Measurements from ENCODE around the gene DYNLT2B. TPM values are rescaled to one million over a fixed set of nuclear protein-coding genes. Genes with fewer than 3 reads are reported as not detected.

The DYNLT2B gene
- total RNA-seq, 1 donor from 2014 or later, result 6.1 TPM

- intact Hi-C loops (cut with DNase I), result no loop called here
- Histone ChIP-seq H3K9me3 (no peaks in the 10 kb centered on the region), H3K36me3 (peaks cover 33% of the 10 kb centered on the region), H3K27me3 (ENCODE audit: low read depth) (no peaks in the 10 kb centered on the region), H3K4me3 (no peak overlapping the region), H3K27ac (peak overlapping the region; percentile 13), H3K4me1 (peaks cover 25% of the 10 kb centered on the region)
- ATAC-seq (peak in 1 of 2 donors; percentile 27), DNase-seq (no peak)
- TF ChIP-seq CTCF (IDR thresholded peaks at IDR 0.05), result no peak
These were observed 44.4 kb downstream of the DYNLT2B start for GRCh38 chr3:196273655-196274054.

DNA sequence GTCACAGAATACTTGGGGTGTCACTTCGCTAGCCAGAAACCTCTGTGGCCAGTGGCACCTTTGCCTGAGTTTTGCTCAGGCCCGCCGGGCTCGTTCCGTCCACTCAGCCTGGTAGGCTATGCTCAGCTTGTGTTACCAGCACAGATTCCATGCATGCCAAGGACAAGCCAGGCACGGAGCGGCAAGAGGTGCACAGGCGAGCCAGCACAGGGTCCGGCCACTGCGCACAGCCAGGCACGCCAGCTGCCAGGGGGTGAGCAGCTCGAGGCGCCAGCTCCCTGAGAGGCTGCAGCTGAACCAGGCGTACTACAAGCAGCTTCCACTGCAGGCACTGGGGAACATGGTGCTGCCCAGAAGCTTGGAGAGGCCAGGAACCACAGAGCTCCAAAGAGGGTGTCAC lies 45.2 kb downstream of the DYNLT2B start:
- peak in 1 of 2 donors; percentile 32 for ATAC-seq
- intact Hi-C loops (cut with DNase I), result no loop called here
- TF ChIP-seq CTCF (IDR thresholded peaks at IDR 0.05), result no peak
- H3K27me3 ChIP-seq (ENCODE audit: low read depth), result no peaks in the 10 kb centered on the region
- no peaks in the 10 kb centered on the region for H3K9me3 ChIP-seq
- peaks cover 42% of the 10 kb centered on the region for H3K36me3 ChIP-seq
- no peak for DNase-seq
- H3K4me1 ChIP-seq, result peaks cover 22% of the 10 kb centered on the region
- H3K4me3 ChIP-seq, result no peak overlapping the region
- H3K27ac ChIP-seq, result no peak overlapping the region

DNA sequence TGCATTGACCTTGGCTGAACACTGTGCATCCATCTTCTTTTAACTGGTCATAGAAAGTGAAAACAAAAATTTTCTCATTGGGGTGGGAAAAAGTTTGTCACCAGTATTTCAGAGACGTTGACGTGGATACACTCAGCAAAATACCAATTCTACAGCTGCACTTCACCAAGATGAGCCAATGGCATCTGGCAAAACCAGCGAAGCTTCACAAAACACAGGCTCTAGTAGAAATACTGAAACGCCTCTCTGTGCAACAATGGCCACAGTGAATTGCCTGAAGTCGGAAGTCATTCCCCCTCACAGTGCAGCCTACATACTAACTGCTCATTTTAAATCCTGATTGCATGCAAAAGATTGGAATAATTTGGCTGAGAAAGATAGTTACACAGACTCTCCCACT lies 47.5 kb downstream of the DYNLT2B start:
- Histone ChIP-seq H3K36me3 (peaks cover 65% of the 10 kb centered on the region), H3K9me3 (no peaks in the 10 kb centered on the region)

GRCh38 chr3:196268284-196269163 lies 49.5 kb downstream of the DYNLT2B start:
- no peak for TF ChIP-seq CTCF (IDR thresholded peaks at IDR 0.05)
- intact Hi-C loops (cut with DNase I), result no loop called here
- no peaks in the 10 kb centered on the region for H3K27me3 ChIP-seq (ENCODE audit: low read depth)
- H3K9me3 ChIP-seq, result no peaks in the 10 kb centered on the region
- ATAC-seq, result peak in 1 of 2 donors; percentile 66
- peaks cover 10% of the 10 kb centered on the region for H3K4me1 ChIP-seq
- H3K27ac ChIP-seq, result no peak overlapping the region
- H3K4me3 ChIP-seq, result no peak overlapping the region
- DNase-seq, result no peak
- peaks cover 85% of the 10 kb centered on the region for H3K36me3 ChIP-seq

More for the DNA sequence above, 47.5 kb downstream of the DYNLT2B start:
- Histone ChIP-seq H3K4me3 (no peak overlapping the region), H3K27ac (no peak overlapping the region), H3K27me3 (ENCODE audit: low read depth) (no peaks in the 10 kb centered on the region), H3K4me1 (peaks cover 22% of the 10 kb centered on the region)
- DNase-seq (no peak), ATAC-seq (no peak)
- intact Hi-C loops (cut with DNase I), result no loop called here
- no peak for TF ChIP-seq CTCF (IDR thresholded peaks at IDR 0.05)

DNA sequence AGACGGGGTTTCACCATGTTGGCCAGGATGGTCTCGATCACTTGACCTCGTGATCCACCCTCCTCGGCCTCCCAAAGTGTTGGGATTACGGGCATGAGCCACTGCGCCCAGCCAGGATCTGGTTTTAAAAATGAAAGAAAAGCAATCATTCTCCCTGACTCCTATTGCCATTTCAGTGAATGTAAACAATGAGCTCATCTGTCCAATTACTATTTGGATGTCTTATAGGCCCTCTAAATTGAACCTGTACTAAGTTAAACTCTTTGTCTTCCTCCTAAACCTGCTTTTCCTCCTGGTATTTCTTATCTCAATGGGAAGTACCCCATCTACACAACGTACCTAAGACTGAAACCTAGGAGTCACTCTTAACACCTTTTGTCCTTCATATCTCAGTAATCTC lies 54.2 kb downstream of the DYNLT2B start:
- H3K27ac ChIP-seq, result no peak overlapping the region
- intact Hi-C loops (cut with DNase I), result no loop called here

More for the DNA sequence above, 54.2 kb downstream of the DYNLT2B start:
- no peaks in the 10 kb centered on the region for H3K27me3 ChIP-seq (ENCODE audit: low read depth)
- TF ChIP-seq CTCF (IDR thresholded peaks at IDR 0.05), result no peak
- H3K4me3 ChIP-seq, result no peak overlapping the region
- H3K36me3 ChIP-seq, result peaks cover 83% of the 10 kb centered on the region
- H3K4me1 ChIP-seq, result peaks cover 6% of the 10 kb centered on the region
- no peak for ATAC-seq
- H3K9me3 ChIP-seq, result no peaks in the 10 kb centered on the region
- DNase-seq, result no peak
